OCI-LY7 (cell line): ENCODE results near the gene TRDN. TPM values are rescaled to one million over a fixed set of nuclear protein-coding genes. Genes with fewer than 3 reads are reported as not detected.

Source experiments
- BruUV-seq: library from RNA; stranded (reverse); fragments of 400-500 nt; replicated peaks from 2 replicates; lab custom pipeline; 2021; lab: Mats Ljungman, UMichigan
- CTCF ChIA-PET: fragments of 300-600 bp; sonication (Branson Sonifier 250); formaldehyde crosslinking; loops from one replicate; lab custom pipeline; 2022; ENCODE audit warnings: antibody characterized with exemption; ENCODE audit not compliant: unreplicated experiment; lab: Charles Lee
- POLR2A ChIA-PET: fragments of 300-600 bp; sonication (Branson Sonifier 250); formaldehyde crosslinking; loops from one replicate; lab custom pipeline; 2022; ENCODE audit warnings: antibody characterized with exemption; lab: Charles Lee
- DNase-seq: peaks from one replicate; pipeline ENCODE4 v3.0.0-alpha.2; 2015; ENCODE audit warnings: low spot score
- H2AFZ ChIP-seq: fragments of 200-600 bp; sonication (generic), shearing (Covaris generic); 2 replicates; pipeline ENCODE4 v1.6.1; 2014; ENCODE audit warnings: mild to moderate bottlenecking, antibody characterized with exemption, low read length, moderate library complexity
- H3K27ac ChIP-seq: fragments of 200-600 bp; sonication (generic); 2 replicates; pipeline ENCODE4 v1.5.1; 2014; ENCODE audit warnings: mixed run types, low read depth, mild to moderate bottlenecking, moderate library complexity, low read length, inconsistent platforms; ENCODE audit not compliant: poor library complexity, severe bottlenecking
- H3K36me3 ChIP-seq: fragments of 200-600 bp; sonication (generic); 2 replicates; pipeline ENCODE4 v1.6.1; 2014; ENCODE audit warnings: mild to moderate bottlenecking, antibody characterized with exemption, low read length, moderate library complexity, mixed read lengths; ENCODE audit not compliant: insufficient read depth
- H3K4me1 ChIP-seq: fragments of 200-600 bp; sonication (generic); 2 replicates; pipeline ENCODE4 v1.5.1; 2014; ENCODE audit warnings: mild to moderate bottlenecking, low read length; ENCODE audit not compliant: insufficient read depth, poor library complexity, severe bottlenecking
- H3K4me2 ChIP-seq: fragments of 200-600 bp; sonication (generic); 2 replicates; pipeline ENCODE4 v1.6.1; 2014; ENCODE audit warnings: mild to moderate bottlenecking, low read length
- H3K4me3 ChIP-seq: fragments of 200-600 bp; sonication (generic); 2 replicates; pipeline ENCODE4 v1.5.1; 2014; ENCODE audit warnings: mild to moderate bottlenecking, low read depth, low read length; ENCODE audit not compliant: poor library complexity, severe bottlenecking
- H3K79me2 ChIP-seq: fragments of 200-600 bp; sonication (generic); 2 replicates; pipeline ENCODE4 v1.6.1; 2016; ENCODE audit warnings: low read depth, mild to moderate bottlenecking, low read length, moderate library complexity, mixed read lengths; ENCODE audit not compliant: insufficient read depth
- H3K9me2 ChIP-seq: fragments of 200-600 bp; sonication (generic); 2 replicates; pipeline ENCODE4 v1.6.1; 2016; ENCODE audit warnings: mild to moderate bottlenecking, low read length, mixed read lengths; ENCODE audit not compliant: insufficient read depth
- H3K9me3 ChIP-seq: fragments of 200-600 bp; sonication (generic); 2 replicates; pipeline ENCODE4 v1.6.1; 2014; ENCODE audit warnings: mild to moderate bottlenecking, mixed run types, low read length, mixed read lengths
- H4K20me1 ChIP-seq: fragments of 200-600 bp; sonication (generic); 2 replicates; pipeline ENCODE4 v1.6.1; 2014; ENCODE audit warnings: mild to moderate bottlenecking, antibody characterized with exemption, low read length, moderate library complexity, mixed read lengths; ENCODE audit not compliant: insufficient read depth
- CTCF ChIP-seq: fragments of 200-600 bp; sonication (generic); conservative IDR thresholded peaks from 2 replicates; pipeline ENCODE4 v1.5.1; 2014; ENCODE audit warnings: mild to moderate bottlenecking, antibody characterized with exemption, low read length, moderate library complexity, mixed read lengths
- EZH2phosphoT487 ChIP-seq: fragments of 200-600 bp; sonication (generic); IDR thresholded peaks from 2 replicates; pipeline ENCODE4 v1.6.1; 2018; ENCODE audit warnings: low read depth, borderline replicate concordance, mild to moderate bottlenecking, mixed run types, antibody characterized with exemption, low read length, moderate library complexity, mixed read lengths
- intact Hi-C: fragments of 100-400 bp; cut with micrococcal nuclease; formaldehyde crosslinking; loops from one replicate; pipeline ENCODE4 v1.10.0; 2022; ENCODE audit not compliant: unreplicated experiment
- total RNA-seq, 2 experiments: library from RNA; depleted of rRNA in 1 of 2; stranded (reverse); fragments of >200 nt in 1 of 2; shearing (Covaris generic) in 1 of 2; gene quantifications; 2 replicates each; pipeline ENCODE4 v1.2.3, GENCODE V29; 2014 to 2022

TRDN gene
- total RNA-seq, 2 experiments from 2014 or later: not detected

GRCh38 chr6:123226398-123226797, 410.4 kb downstream of the TRDN start:
- Histone ChIP-seq H3K36me3 (no peaks in the 10 kb centered on the region), H3K4me1 (no peaks in the 10 kb centered on the region), H3K79me2 (no peaks in the 10 kb centered on the region), H2AFZ (no peak overlapping the region), H3K27ac (no peak overlapping the region), H3K9me2 (no peaks in the 10 kb centered on the region), H4K20me1 (no peaks in the 10 kb centered on the region), H3K9me3 (no peaks in the 10 kb centered on the region), H3K4me2 (no peak overlapping the region), H3K4me3 (no peak overlapping the region)
- CTCF ChIA-PET: no interaction called here
- intact Hi-C loops: no loop called here
- POLR2A ChIA-PET: no interaction called here
- TF ChIP-seq EZH2phosphoT487: no peak
- no peak for TF ChIP-seq CTCF
- no TSS peak for BruUV-seq
- DNase-seq: no peak

- Histone ChIP-seq H3K4me1 (no peaks in the 10 kb centered on the region), H3K9me2 (no peaks in the 10 kb centered on the region), H3K79me2 (no peaks in the 10 kb centered on the region), H2AFZ (no peak overlapping the region), H3K9me3 (no peaks in the 10 kb centered on the region), H3K4me3 (no peak overlapping the region), H3K4me2 (no peak overlapping the region), H3K27ac (no peak overlapping the region), H3K36me3 (no peaks in the 10 kb centered on the region), H4K20me1 (no peaks in the 10 kb centered on the region)
- BruUV-seq: no TSS peak
- intact Hi-C loops: no loop called here
- POLR2A ChIA-PET: interaction anchor here (0.9 to 1.4 kb wide), 2 partner anchors 9 to 12 kb away, joined by 3 read pairs; no protein-coding TSS in a partner anchor
- no peak for DNase-seq
- CTCF ChIA-PET: no interaction called here
- TF ChIP-seq EZH2phosphoT487 (no peak), CTCF (no peak)
Observed at GRCh38 chr6:123224077-123224476, 412.7 kb downstream of the TRDN start.

- Histone ChIP-seq H3K9me3 (no peaks in the 10 kb centered on the region), H2AFZ (no peak overlapping the region), H3K36me3 (no peaks in the 10 kb centered on the region), H3K9me2 (no peaks in the 10 kb centered on the region), H4K20me1 (no peaks in the 10 kb centered on the region), H3K4me3 (no peak overlapping the region), H3K4me2 (no peak overlapping the region), H3K27ac (no peak overlapping the region), H3K4me1 (no peaks in the 10 kb centered on the region), H3K79me2 (no peaks in the 10 kb centered on the region)
- BruUV-seq: no TSS peak
- CTCF ChIA-PET: no interaction called here
- intact Hi-C loops: no loop called here
- TF ChIP-seq CTCF (no peak), EZH2phosphoT487 (no peak)
- POLR2A ChIA-PET: interaction anchor here (1.4 kb wide), 1 partner anchor 8 kb away, joined by 3 read pairs; no protein-coding TSS in a partner anchor
- DNase-seq: no peak
Observed at GRCh38 chr6:123223461-123223860, 413.3 kb downstream of the TRDN start.
